ENCODE results near the gene HK1.
"Not testable (repeated sequence)": the region's sequence is repeated elsewhere in the genome, so short reads cannot be mapped to it uniquely, and the experiment has no call there.

Gene HK1

DNA sequence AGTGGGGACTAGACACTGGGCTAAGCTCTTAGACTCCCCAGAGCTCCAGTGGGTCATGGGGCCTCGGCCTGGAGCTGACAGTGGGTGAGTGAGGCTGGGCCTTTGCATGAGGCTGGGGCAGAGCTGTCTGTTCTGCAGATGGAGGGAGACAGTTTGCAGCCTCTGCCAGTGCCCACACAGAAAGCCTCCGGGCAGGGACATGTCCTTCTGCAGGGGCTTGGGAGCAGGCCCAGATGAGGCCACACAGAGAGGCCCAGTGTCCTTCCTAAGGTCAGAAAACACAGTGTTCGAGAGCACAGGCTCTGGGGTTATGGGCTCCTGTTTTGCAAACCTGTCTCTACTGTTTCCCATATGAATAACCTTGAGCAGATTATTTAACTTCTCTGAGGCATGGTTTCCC lies 25.1 kb upstream of the HK1 start:
- DNase-seq, result no peak

DNA sequence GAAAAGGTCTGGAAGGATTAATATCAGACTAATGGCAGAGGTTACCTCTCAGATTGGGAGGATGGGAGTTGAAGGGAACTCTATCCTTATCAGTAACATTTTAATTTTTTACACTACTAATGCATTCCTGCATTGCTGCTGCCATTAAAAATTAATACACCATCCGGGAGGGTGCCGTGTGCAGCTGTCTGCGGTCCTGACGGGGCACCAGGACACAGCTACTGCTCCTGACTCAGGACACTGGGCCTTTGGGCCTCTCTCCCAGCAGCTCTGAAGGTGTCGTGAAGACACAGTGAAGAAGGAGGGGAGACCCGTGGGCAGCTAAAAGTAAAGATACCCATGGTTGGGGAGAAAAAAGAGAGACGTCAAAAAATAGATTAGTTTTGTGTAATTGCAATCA lies 23.4 kb upstream of the HK1 start:
- DNase-seq, result no peak

DNA sequence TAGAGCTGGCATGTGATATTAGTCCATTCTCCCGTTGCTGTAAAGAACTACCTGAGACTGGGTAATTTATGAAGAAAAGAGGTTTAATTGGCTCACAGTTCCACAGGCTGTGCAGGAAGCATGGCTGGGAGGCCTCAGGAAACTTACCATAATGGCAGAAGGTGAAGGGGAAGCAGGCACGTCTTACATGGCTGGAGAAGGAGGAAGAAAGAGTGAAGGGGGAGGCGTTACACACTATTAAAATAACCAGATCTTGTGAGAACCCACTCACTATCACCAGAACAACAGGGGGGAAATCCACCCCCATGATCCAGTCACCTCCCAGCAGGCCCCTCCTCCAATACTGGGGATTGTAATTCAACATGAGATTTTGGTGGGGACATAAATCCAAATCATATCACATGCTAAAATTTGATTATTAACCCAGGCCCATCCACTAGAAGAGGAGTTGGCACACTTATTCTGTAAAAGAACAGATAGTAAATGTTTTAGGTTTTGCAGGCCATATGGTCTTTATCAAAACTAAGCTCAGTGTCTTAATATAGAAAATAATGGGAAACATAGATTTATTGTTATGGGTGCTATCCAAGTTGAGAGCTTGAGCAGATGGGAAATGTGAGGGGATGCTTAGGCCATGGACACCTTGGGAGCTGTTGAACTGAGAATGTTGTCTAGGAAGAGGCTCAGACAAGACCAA lies 18.6 kb upstream of the HK1 start:
- DNase-seq, result no peak

DNA sequence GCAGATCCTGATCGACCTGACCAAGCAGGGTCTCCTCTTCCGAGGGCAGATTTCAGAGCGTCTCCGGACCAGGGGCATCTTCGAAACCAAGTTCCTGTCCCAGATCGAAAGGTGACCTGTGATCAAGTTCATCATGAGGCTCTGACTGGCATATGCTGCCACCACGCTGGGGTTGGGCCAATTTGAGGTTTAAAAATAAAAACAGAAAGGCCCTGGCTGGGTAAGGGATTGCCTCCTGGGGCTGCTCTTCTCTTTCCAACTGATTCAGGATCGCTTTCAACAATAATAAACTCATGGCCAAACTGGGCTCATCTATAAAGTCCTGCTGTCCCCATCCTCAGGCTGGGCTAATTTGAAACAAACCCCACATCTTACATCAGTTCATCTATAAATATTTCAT lies 17.1 kb upstream of the HK1 start:
- DNase-seq, result no peak

DNA sequence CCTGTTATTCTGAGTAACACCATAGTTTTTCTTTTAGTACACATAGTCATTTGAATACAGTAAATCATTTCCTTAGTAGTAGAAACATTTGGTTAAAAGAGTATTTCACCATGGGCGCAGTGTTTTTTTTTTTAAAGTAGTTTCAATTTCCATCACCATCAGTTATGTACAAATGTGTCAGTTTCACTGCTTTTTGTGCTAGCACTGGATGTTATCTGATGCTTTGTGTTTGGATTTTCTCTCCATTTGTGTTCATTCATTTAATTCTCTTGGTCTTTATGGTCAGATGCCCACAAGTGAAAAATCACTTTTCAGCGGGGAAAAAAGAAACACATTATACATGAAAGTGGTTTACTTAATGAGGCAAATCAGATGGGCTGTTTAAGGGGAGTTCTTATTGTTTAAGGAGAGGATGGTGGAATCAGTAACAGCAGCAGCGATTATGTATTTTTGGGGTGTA lies 16.0 kb upstream of the HK1 start:
- DNase-seq, result no peak

DNA sequence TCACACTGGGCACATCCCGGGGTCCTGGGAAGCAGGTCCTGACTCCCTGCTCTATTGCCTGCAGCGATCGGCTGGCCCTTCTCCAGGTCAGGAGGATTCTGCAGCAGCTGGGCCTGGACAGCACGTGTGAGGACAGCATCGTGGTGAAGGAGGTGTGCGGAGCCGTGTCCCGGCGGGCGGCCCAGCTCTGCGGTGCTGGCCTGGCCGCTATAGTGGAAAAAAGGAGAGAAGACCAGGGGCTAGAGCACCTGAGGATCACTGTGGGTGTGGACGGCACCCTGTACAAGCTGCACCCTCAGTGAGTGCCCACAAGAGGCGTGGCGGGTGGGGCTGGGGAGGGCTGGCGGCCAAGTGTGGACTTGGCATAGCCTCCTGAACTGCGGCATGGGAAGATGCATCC lies 12.8 kb upstream of the HK1 start:
- DNase-seq, result no peak

DNA sequence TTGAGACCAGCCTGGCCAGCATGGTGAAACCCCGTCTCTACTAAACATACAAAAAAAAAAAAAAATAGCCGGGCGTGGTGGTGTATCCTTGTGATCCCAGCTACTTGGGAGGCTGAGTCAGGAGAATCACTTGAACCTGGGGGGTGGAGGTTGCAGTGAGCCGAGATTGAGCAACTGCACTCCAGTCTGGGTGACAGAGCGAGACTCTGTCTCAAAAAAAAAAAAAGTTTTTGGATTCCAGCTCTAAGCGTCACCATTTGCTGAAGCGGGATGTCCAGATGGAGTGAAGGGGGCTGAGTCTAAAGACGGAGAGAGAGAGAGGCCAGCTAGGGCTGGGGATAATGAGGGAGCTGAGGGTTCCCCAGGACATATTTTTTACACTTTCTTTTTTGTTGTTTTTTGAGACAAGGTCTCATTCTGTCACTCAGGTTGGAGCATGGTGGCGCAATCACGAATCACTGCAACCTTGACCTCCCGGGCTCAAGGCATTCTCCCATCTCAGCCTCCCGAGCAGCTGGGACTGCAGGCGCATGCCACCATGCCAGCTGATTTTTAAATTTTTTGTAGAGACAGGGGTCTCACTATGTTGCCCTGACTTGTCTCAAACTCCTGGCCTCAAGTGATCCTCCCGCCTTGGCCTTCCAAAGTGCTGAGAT lies 9.4 kb upstream of the HK1 start:
- no peak for DNase-seq

DNA sequence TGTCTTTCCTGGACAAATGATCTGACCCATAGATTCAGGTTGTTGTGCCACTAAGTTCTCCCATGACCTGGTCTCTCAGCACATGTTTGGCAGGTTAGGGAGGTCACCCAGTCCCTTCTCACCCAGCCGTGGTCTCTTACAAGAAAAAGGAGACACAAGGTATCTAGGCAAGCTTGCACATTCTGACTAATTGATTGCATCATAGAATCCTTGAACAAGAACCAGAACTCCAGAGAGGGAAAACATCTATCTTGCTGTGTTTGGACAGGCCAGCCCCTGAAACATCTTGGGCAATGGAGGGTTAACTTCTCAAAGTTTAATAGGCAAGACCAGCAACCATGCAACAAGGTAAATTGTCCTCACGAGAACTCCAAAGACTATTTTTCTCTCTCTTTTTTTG lies 8.5 kb upstream of the HK1 start:
- no peak for DNase-seq

DNA sequence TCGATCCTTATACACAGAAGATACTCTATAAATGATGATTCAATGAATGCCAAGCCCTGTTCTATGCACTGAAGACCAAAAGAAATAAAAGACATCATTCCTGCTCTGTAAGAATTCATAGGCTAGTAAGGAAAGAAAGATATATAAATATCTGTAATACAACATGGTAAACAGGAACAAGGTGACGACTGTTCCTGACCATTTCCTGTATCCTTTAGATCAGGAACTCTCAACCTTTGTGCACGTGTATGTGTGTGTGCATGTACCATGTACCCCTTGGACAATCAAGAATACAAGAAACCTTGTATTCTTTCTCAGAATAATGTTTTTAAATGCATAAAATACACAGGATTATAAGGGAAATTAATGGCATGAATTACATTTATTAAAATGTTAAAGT lies 7.3 kb upstream of the HK1 start:
- no peak for DNase-seq

DNA sequence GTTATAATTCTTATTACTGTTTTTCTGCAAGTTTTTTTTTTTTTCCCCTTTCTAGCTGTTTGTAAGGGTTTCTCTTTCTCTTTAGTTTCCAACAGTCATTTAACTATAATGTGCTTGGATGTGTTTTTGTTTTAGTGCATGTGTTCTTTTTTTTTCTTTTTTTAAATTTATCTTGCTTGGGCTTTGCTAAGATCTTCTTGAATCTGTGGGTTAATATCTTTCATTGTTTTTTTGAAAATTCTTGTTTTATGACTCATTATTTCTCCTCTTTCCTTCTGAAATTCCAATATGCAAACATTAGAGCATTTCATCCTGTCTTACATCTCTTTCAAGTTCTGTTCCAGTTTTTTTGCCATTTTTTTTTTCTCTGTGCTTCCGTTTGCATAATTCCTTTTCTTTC lies 5.7 kb upstream of the HK1 start:
- DNase-seq, result no peak

DNA sequence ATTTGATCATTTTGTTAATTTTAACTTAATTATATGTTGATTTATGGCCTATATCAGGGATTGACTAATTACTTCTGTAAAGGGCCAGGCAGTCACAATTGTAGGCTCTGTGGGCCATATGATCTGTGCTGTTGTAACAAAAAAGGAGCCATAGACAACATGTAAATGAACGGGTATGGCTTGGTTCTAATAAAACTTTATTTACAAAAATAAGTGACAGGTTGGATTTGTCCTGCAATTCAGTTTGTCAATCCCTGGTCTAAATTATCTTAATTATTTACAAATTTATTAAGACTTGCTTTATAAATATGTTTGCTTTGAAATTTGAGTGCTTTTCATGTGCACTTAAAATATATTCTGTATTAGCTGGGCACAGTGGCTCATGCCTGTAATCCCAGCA lies 2.9 kb upstream of the HK1 start:
- DNase-seq, result no peak

DNA sequence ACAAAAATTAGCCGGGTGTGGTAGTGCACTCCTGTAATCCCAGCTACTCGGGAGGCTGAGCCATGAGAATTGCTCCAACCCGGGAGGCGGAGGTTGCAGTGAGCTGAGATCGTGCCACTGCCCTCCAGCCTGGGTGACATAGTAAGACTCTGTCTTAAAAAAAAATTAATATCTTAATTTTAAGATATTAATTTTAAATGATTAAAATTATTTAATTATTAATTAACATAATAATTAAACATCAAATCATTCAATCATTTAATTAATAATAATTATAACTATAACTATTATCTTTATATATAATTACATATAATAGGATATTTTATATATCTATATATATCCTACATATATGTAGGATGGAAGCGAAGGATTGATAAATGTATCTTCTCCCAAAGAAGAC lies 1.8 kb upstream of the HK1 start:
- DNase-seq, result no peak

DNA sequence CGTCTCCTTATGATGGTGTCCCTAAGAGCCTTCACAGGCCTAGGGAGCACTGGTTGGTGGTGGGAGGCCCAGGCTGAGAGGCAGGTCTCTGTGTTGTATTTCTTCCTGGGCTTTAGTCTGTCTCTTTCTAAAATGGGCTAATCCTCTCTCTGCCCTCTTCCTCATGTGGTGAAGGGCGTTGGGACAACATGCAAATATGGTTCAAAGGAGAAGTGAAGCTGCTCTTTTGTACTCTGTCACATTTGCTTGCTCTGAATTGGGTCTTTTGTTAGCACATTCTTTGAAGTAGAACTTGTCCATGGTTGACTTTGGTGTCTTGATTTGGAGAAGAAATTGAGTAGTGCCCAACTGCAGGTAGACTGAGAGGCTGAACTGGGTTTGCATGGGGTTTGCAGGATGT lies 814 bp downstream of the HK1 start:
- no peak for DNase-seq

DNA sequence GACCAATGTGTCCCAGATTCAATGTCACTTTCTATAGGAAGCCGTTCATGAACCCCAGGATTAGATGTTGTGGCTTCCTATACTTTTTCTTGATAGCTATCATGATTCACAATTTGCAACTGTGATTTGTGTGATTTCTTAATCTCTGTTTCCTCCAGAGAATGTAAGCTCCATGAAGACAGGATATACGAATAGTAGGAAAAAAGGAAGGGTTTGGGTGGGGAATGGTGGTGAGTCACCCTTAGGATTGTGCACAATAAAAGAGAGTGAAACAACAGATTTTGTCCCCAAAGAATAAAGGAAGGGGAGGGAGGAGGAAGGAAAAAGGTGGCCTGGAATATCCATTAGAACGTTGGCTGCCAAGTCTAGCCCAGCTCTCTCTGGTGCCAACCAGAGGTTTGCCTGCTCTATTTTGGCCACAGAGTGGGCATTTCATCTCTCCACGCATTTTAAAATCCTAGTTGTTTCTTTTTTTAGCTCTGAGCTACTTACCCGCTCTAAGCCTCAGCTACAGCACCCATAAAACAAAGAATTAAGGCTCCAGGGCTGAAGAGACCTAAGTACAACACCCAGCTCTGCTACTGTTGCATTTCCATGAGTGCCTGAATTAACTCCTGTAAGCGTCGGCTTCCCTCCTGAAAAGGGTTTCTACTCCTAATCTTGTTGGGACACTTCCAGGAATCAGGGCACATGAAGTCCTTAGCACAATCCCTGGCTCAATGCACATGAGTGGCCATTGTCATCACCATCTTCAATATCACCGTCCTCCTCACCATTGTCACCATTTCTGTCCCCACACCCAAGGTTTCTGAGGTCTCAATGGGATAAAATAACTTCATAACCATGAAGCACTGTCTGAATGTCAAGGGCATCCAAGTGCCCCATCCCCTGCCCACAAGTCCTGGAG lies 3.5 kb downstream of the HK1 start:
- no peak for DNase-seq

DNA sequence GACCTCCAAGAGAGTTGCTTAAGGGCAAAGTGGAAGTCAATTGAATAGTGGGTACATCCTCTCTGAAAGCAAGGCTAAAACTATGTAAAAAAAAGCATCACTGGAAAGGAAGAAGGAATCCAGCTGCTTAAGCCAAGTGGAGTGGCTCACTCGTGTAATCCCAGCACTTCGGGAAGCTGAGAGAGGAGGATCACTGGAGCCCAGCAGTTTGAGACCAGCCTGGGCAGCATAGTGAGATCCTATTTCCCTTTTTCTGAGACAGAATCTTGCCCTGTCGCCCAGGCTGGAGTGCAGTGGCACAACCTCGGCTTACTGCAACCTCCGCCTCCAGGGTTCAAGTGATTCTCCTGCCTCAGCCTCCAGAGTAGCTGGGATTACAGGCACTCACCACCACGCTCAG lies 6.1 kb downstream of the HK1 start:
- not testable (repeated sequence) for DNase-seq

DNA sequence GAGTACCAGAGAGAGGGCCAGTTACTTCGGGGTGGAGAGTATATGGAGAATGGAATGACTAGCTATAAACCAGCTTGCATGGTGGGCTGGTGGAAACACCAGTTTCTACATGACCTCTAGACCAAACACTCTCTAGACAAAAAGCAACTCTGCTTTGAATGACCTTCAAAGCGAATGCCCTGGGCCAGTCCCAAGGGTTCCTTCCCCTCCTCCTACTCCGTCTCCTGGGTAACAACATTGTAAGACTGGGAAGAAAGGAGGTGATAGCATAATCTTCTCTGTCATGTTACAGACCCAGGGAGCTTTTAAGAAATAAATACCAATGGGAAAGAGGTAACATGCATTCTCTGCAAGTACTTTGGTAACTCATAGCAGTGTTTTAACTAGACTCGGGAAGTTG lies 7.4 kb downstream of the HK1 start:
- DNase-seq, result no peak

DNA sequence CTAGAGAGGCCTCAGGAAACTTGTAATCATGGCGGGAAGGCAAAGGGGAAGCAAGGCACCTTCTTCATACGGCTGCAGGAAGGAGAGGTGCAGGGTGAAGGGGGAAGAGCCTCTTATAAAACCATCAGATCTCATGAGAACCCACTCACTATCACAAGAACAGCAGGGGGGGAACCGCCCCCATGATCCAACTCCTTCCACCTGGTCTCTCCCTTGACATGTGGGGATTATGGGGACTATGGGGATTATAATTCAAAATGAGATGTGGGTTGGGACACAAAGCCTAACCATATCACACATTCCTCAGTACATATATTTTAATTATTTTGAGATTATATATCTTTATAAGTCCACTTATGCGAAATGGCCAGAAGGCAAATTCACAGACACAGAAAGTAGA lies 8.9 kb downstream of the HK1 start:
- no peak for DNase-seq

DNA sequence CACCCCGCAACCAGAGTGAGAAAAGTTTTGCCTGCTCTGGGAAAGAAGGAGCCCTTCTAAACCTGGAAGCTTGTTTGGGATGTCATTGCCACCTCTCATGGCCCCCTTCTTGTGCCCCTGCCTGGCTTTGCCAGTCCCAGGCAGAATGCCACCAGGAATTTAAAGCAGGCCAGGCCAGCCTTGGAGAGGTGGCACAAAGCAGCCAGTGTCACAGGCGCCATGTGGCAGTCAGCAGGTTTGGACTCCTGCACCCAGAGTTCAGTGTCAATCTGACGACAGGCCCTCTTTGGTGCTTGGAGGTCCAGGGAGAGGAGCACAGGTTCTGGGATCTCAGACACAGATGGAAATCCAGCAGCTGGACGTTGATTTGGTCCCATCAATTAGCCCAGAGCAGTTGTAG lies 12.7 kb downstream of the HK1 start:
- no peak for DNase-seq

DNA sequence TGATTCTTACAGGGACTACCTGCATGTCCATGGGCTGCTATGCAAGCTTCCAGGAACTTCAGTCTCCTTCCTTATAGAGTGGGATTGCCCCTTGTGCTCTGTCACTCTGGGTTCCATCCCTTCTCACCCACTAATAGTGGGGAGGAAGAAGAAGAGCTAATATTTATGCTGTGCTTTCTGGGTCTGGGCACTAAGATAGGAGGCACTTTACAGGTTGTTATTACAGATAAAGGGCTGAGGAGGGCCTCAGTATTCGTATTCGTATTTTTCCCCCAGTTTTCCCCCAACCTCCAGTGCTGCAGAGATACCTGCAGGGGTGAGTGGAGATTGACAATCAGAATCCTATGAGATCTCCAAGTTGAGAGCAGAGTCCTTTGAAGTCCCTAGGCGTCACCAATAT lies 14.2 kb downstream of the HK1 start:
- no peak for DNase-seq

DNA sequence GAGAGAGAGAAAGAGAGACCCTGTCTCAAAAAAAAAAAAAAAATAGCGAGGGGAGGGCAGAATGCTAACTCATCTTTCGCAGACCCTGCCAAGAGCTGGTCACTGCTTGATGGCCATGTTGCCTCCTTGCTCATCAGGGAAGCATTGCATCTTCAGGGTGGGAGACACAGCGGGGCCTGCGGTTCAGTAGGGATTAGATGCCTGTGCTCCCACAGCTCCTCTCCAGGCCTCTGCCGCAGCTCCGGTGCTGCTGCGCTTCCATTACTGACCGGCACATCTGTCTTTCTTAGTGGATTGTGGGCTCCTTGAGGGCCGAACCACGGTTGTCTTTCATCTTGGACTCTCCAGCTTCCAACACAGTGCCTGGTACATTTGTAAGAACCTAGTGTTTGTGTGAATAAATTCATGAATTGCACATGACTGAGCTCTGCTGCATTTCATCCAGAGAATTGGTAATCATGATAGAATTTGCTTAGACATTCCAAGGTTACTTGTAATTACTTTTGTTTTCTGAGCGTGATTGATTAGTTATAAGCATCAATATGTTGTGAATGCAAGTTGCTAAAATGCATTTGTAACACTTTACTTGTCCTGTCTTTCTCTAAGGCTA lies 16.8 kb downstream of the HK1 start:
- no peak for DNase-seq

DNA sequence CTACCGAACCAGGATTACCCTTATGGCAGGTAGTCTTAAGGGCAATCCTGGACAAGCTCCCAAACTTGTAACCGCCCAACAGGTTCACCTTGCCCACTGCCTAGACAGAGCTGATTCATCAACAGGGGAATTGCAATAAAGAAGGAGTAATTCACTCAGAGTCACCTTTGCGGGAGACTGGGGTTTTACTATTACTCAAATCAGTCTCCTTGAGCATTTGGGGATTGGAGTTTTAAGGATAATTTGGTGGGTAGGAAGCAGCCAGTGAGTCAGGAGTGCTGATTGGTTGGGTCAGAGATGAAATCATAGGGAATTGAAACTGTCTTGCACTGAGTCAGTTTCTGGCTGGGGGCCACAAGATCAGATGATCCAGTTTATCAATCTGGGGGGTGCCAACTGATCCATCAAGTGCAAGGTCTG lies 25.3 kb downstream of the HK1 start:
- no peak for DNase-seq

DNA sequence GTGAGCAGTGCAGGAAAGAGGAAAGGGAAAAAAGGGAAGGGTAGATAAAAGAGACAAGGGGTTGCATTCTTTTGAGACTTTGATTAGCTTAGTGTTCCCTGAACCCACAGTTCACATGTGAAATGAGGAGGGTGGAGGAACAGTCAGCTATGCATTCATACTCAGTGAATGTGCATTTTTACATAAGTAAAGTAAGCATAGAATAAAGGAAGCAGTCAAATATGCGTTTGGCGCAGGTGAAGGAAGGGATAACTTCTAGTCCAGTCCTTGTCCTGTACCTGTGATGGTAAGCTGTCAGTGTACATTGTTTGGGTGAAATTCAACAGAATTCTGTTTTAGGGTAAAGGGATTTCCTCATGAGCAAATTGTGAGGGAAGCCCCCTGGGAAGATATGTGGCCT lies 28.1 kb downstream of the HK1 start:
- no peak for DNase-seq

DNA sequence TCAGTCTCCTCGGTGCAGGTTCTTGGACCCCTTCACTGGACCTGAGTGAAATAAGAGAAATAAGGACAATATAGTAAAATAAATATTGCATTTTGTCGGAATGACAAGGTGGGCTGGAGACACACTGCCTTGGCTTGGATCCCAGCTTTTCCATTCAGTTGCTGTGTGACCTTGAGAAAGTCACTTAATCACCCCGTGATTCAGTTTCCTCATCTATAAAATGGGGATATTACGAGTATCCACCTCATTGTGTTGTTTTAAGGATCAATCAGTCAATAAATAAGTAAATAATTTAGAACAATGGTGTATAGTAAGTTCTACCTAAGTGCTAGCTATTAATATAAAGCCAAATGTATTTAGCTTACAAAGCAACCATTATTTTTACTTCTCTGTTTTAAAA lies 29.1 kb downstream of the HK1 start:
- DNase-seq, result no peak
